ENCODE measurements around the gene ABLIM3.
A peak's percentile ranks its signal among the peaks of the same experiment; 100 is the strongest.

ABLIM3 gene

GRCh38 chr5:149141224-149141956 lies at the start of gene ABLIM3:
TSS of gene ABLIM3 (plus strand) at chr5:149141493. CDS start at chr5:149142096, 603 bp downstream.
- peak; percentile 89 for DNase-seq

DNA sequence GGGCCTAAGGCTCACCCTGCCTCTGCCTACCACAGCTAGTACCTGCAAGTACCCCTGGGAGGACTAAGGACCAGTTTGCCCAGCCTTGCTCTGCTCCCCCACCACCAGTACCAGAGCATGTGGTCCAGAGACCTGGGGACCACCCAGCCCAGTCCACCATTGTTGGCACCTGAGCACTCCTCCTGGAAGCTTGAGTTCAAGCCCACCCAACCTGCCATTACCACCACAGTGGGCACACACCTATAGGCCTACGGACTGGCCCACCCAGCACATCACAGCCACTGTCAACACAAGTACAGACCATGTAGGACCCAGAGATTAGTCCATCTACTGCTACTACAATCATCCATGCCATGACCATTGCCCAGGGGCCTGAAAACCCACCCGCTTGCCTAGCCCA lies 47.7 kb upstream of the ABLIM3 start:
- no peak for DNase-seq

DNA sequence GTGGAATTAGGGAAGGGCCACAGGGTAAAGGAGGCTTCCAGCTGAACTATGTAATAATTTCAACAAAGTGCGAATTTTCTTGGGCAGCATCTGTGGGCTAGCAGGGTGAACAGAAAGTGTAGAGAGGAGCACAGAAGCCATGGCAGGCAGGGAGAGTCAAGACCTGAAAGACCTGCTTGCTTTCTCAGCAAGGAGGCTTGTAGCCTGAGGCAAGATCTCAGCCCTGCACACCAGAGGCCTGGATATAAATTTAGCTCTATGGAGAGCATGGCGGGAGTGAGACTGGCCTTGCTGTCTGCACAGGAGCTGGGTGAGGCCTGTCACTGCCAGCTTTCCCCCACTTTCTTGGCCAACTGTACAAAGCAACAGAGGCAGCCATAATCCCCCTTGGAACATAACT lies 46.3 kb upstream of the ABLIM3 start:
- no peak for DNase-seq

DNA sequence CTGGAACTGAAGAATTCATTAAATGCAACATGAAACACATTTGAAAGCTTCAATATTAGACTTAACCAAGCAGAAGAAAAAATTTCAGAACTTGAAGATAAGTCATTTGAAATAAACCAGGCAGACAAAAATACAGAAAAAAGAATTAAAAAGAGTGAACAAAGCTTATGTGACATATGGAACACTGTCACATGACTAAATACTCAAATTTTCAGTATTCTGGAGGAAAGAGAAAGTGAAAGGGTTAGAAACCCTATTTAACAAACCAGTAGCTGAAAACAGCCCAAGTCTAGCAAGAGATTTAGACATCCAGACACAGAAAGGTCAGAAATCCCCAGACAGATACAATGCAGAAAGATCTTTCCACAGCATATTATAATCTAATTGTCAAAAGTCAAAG lies 41.4 kb upstream of the ABLIM3 start:
- no peak for DNase-seq

GRCh38 chr5:149100331-149100730 lies 41.0 kb upstream of the ABLIM3 start:
- DNase-seq, result no peak

DNA sequence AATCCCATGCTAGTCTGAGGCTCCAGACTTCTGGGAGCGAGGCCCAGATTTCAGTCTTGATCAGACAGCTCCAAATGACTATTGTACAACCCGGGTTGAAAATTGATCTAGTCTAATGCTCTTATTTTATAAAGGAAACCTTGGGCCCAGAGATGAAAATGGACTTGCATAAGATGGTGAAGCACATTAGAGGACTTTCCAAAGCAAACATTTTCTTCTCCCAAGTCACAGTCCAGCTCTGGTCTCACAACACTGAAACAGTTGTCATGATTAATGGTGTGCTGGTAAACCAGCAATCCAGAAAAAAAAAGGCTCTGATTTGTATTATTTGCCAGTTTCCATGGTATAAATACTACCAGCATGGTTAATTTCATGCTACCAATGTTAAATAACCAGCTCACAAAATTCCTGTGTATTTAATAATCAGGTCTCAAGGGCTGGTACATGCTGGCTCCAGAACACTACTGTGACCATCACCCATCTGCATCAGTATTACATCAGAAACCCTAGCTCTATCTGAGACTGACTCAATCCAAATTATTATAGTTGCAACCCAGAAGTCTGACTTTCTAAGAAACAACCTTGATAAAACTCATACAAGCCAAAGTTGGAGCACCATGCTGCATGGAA lies 32.5 kb upstream of the ABLIM3 start:
- DNase-seq, result no peak

DNA sequence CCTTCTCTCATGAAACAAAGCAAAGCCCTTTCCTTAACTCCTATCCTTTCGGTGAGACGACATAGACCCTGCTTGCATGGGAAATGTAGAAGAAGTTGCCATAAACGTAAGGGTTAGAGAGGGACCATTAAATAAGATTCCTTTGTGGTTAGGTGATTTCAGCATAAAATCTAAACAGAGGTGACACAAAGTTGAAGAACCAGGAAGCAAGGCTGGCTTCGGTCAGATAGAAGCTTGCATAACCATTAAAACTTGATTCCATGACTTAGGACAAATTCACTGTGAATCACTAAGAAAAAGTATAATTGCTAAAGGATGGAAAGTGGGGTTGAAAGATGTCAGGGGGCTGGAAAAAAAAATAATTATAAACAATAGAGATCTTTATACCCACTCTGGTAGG lies 30.9 kb upstream of the ABLIM3 start:
- DNase-seq, result no peak

DNA sequence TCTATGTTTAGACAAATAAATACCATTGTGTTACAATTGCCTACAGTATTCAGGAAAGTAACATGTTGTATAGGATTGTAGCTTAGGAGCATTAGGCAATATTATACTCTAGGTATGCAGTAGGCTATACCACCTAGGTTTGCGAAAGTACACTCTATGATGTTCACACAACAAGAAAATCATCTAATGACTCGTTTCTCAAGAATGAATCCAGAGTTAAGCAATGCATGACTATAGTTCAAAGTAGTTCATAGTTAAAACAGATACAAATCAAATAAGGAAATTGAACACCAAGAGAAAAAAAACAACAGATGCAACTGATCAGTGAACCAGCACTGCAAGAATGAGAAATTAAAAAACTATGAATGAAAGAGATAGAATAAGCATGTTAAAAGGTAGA lies 27.6 kb upstream of the ABLIM3 start:
- DNase-seq, result no peak

- peak; percentile 89 for DNase-seq
Measured at GRCh38 chr5:149114403-149115312, 26.6 kb upstream of the ABLIM3 start.

- no peak for DNase-seq
Measured at GRCh38 chr5:149117970-149118369, 23.3 kb upstream of the ABLIM3 start.

DNA sequence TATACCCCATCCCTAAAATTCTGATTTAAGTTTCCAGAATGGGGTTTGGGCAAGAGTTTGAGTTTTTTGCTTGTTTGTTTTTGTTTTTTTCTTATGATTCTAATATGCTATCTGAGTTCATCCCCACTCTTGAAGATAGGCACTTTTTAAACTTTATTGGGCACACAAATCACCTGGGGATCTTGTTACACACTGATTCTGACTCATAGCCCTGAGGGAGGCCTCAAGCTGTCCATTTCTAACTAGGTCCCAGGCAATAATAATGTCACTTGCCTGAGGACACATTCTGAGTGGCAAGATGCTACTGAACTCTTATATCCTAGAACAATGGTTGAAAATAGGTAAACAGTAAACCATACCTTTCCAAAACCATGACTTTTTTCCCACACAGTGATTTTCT lies 22.8 kb upstream of the ABLIM3 start:
- DNase-seq, result no peak

GRCh38 chr5:149121145-149121544 lies 20.1 kb upstream of the ABLIM3 start:
- no peak for DNase-seq

DNA sequence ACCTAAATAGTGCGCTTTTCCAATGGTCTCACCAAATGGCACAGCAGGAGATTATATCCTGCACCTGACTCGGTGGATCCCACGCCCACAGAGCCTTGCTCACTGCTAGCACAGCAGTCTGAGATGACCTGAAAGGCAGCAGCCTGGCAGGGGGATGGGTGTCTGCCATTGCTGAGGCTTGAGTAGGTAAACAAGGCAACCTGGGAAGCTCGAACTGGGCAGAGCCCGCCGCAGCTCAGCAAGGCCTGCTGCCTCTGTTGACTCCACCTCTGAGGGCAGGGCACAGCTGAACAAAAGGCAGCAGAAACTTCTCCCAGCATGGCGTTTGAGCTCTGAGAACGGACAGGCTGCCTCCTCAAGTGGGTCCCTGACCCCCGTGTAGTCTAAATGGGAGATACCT lies 18.1 kb upstream of the ABLIM3 start:
- no peak for DNase-seq

DNA sequence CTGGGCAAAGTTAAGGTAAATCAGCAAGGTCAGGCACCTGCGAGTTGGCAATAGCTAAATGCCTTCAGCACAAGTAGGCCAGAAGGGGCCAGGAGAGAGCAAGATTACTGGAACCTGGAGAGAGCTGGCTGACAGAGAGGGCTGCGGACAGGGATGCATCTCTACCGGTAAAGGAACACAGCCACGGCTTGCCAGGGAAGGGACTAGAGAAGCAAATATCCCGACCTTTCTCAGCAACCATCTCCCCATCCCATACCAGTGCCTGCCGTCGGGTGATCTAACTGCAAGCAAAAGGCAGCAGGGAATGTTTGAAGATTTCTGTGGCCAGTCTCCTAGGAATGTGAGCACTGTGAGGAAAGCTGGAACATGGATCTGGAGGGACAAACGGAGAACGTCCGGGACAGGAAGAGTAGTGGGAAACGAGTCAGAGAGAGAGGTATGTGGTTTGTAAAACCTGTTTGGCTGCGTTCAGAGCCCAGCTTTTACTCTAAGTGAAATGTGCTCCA lies 15.9 kb upstream of the ABLIM3 start:
- no peak for DNase-seq

DNA sequence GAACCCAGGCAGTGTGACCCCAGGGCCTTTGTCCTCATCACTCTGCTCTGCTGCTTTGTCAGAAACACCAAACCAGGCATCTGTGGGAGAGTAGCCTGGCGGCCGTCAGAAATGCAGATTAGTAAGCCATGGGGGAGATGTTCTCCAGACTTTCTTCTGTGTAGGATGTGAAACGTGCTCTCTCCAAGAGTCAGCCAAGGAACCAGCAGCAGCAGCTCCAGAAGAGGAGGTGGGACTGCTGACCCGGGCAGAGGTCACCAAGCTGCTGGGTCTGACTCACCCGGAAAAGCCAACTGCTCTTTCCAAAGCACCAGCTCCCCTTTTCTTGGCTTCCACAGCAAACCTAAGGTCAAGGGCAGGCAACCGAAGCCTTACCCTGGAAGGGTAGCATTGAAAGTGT lies 14.4 kb upstream of the ABLIM3 start:
- DNase-seq, result no peak

DNA sequence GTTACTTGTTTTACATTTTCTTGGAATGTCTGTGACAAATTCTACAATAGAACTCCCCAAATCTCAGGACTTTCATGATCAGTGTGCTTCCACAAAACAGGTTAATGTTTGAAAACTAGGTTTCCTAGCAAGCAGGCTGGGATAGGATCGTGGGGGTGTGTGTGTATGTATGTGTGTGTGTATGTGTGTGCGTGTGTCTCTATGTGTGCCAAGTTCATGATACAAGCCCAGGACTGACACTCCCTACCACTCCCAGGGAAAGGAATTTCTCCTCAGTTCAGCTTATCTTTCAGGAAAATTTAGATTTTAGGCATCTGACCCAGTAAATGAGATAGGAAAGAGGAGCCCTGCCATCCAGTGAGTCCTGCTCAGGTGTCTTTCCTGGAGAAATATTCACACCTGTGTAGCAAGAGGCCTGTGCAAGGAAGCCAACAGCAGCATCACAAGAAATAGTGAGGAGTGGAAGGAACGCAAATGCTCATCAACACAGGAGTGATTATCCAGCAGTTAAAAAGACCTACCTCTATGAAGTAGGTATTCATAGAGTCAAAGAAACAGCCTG lies 13.8 kb upstream of the ABLIM3 start:
- no peak for DNase-seq

GRCh38 chr5:149128023-149128875 lies 13.0 kb upstream of the ABLIM3 start:
- DNase-seq, result peak; percentile 52

- no peak for DNase-seq
Measured at GRCh38 chr5:149129181-149129580, 12.1 kb upstream of the ABLIM3 start.

- no peak for DNase-seq
Measured at GRCh38 chr5:149130121-149130914, 11.0 kb upstream of the ABLIM3 start.

DNA sequence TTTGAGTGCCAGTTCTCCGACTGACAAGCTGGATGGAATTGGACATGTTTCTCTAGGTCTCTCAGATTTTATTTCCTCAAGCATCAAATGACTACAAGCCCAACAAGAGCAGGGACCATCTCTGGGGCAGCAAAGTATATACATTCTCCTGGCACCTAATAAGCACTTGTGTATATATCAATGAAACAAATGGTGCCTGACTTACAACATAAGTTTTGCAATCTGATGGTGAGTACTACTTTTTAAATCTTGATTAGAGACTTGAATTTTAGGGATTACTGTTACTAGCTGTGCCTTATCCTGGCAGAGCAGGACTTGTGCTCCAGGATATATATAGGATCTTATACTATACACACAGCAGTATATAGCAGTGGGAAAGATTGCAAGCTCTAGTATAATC lies 8.8 kb upstream of the ABLIM3 start:
- no peak for DNase-seq
